ENCODE results near the gene FER. TPM values are rescaled to one million over a fixed set of nuclear protein-coding genes. Genes with fewer than 3 reads are reported as not detected.
"Not testable (repeated sequence)": the region's sequence is repeated elsewhere in the genome, so short reads cannot be mapped to it uniquely, and the experiment has no call there.

The FER gene
- polyA plus RNA-seq, 3 donors, result 2.4 to 14.7 (median 6.2) TPM

DNA sequence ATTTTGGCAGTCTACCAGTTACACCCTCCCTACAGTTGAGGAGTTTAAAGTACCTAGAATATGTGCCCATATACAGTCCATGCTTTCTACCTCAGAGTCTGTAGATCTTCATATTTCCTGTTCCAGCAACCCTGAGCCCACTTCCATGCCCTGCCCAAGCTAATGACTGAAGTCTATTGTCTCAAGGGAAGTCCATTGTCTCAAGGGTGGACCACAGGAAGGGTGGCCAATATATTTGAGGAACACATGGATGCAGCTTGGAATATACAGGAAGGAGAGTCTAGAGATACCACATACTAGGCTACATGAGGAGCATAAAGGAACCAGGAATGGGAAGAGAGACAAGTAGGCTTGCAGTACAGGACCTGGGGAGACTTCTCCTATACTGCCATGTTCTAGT, 274.4 kb downstream of the FER start:
- Histone ChIP-seq H3K27ac (ENCODE audit: low read depth in 1 of 2, low read length in 2 of 2) (no peak overlapping the region), H3K4me2 (replicated peaks; ENCODE audit: extremely low read depth, low read length, poor library complexity, severe bottlenecking) (no peak overlapping the region), H3K27me3 (ENCODE audit: control insufficient read depth in 2 of 2, insufficient read depth in 2 of 2, low read length in 2 of 2) (no peaks in the 10 kb centered on the region), H3K4me3 (replicated peaks in 1 of 3; ENCODE audit: low read depth in 2 of 3, low read length in 3 of 3) (no peak overlapping the region), H3K9ac (ENCODE audit: insufficient read depth, low read length, poor library complexity, severe bottlenecking) (no peak overlapping the region), H2AFZ (ENCODE audit: insufficient read depth, low read depth, low read length, poor library complexity, severe bottlenecking) (no peak overlapping the region), H3K79me2 (ENCODE audit: insufficient read depth, low read length) (no peaks in the 10 kb centered on the region), H3K36me3 (replicated peaks in 1 of 2; ENCODE audit: control insufficient read depth in 1 of 2, insufficient read depth in 2 of 2, low read length in 2 of 2) (peaks cover 0 to 6% of the 10 kb centered on the region in 2 donors), H4K20me1 (ENCODE audit: insufficient read depth, low read length) (no peaks in the 10 kb centered on the region), H3K4me1 (ENCODE audit: control insufficient read depth in 1 of 2, insufficient read depth in 2 of 2, low read length in 2 of 2) (no peaks in the 10 kb centered on the region), H3K9me3 (replicated peaks in 1 of 2; ENCODE audit: control insufficient read depth in 1 of 2, insufficient read depth in 1 of 2, low read length in 2 of 2) (no peaks in the 10 kb centered on the region)
- Mint-ChIP-seq H3K27me3 (ENCODE audit: low read depth in 3 of 3) (no peaks in the 10 kb centered on the region), H3K9me3 (peaks cover 0 to 4% (median 0%) of the 10 kb centered on the region in 7 donors), H3K4me1 (no peaks in the 10 kb centered on the region), H3K36me3 (peaks cover 3% of the 10 kb centered on the region in 2 donors), H3K4me3 (no peak overlapping the region), H3K27ac (no peak overlapping the region)
- DNase-seq, result no peak
- TF ChIP-seq, protein P1, sequence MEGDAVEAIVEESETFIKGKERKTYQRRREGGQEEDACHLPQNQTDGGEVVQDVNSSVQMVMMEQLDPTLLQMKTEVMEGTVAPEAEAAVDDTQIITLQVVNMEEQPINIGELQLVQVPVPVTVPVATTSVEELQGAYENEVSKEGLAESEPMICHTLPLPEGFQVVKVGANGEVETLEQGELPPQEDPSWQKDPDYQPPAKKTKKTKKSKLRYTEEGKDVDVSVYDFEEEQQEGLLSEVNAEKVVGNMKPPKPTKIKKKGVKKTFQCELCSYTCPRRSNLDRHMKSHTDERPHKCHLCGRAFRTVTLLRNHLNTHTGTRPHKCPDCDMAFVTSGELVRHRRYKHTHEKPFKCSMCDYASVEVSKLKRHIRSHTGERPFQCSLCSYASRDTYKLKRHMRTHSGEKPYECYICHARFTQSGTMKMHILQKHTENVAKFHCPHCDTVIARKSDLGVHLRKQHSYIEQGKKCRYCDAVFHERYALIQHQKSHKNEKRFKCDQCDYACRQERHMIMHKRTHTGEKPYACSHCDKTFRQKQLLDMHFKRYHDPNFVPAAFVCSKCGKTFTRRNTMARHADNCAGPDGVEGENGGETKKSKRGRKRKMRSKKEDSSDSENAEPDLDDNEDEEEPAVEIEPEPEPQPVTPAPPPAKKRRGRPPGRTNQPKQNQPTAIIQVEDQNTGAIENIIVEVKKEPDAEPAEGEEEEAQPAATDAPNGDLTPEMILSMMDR (IDR thresholded peaks at IDR 0.05), result no peak
- intact Hi-C loops (cut with micrococcal nuclease), result no loop called here

DNA sequence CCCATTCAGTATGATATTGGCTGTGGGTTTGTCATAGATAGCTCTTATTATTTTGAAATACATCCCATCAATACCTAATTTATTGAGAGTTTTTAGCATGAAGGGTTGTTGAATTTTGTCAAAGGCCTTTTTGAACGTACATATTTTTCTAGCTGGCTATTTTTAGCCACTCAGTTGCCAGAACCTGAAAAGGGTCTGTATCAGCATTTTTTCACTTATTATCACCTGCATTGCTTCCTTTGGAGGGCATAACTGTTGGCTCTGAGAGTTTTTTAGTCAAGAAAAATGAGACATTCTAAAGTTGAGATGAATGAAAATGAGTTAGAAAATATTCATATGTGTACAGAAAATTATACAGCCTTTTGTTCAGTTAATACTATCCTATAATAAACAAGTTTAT, 278.0 kb downstream of the FER start:
- no CpG with 5 or more reads among the region's 1 CpG for WGBS (ENCODE audit: insufficient coverage)
- intact Hi-C loops (cut with micrococcal nuclease); H3K27me3 Mint-ChIP-seq (ENCODE audit: low read depth in 3 of 3); H3K4me1 Mint-ChIP-seq; H3K4me1 ChIP-seq (ENCODE audit: control insufficient read depth in 1 of 2, insufficient read depth in 2 of 2, low read length in 2 of 2); H3K36me3 ChIP-seq (replicated peaks in 1 of 2; ENCODE audit: control insufficient read depth in 1 of 2, insufficient read depth in 2 of 2, low read length in 2 of 2); H3K36me3 Mint-ChIP-seq; H3K27ac ChIP-seq (ENCODE audit: low read depth in 1 of 2, low read length in 2 of 2); H3K27ac Mint-ChIP-seq; H3K4me2 ChIP-seq (replicated peaks; ENCODE audit: extremely low read depth, low read length, poor library complexity, severe bottlenecking); H3K9me3 Mint-ChIP-seq; DNase-seq; H3K9ac ChIP-seq (ENCODE audit: insufficient read depth, low read length, poor library complexity, severe bottlenecking); H4K20me1 ChIP-seq (ENCODE audit: insufficient read depth, low read length); H3K4me3 Mint-ChIP-seq; H3K4me3 ChIP-seq (replicated peaks in 1 of 3; ENCODE audit: low read depth in 2 of 3, low read length in 3 of 3); H3K79me2 ChIP-seq (ENCODE audit: insufficient read depth, low read length); H2AFZ ChIP-seq (ENCODE audit: insufficient read depth, low read depth, low read length, poor library complexity, severe bottlenecking); H3K27me3 ChIP-seq (ENCODE audit: control insufficient read depth in 2 of 2, insufficient read depth in 2 of 2, low read length in 2 of 2); H3K9me3 ChIP-seq (replicated peaks in 1 of 2; ENCODE audit: control insufficient read depth in 1 of 2, insufficient read depth in 1 of 2, low read length in 2 of 2): not testable (repeated sequence)

All from CD14-positive monocyte (primary cell).